GM19238 (cell line): Measurements from ENCODE around the gene ME3.

Experiments used
- DNase-seq: peaks from one replicate; pipeline ENCODE4 v3.0.0; 2011; ENCODE audit warnings: low spot score; ENCODE audit not compliant: insufficient read length

ME3 gene

DNA sequence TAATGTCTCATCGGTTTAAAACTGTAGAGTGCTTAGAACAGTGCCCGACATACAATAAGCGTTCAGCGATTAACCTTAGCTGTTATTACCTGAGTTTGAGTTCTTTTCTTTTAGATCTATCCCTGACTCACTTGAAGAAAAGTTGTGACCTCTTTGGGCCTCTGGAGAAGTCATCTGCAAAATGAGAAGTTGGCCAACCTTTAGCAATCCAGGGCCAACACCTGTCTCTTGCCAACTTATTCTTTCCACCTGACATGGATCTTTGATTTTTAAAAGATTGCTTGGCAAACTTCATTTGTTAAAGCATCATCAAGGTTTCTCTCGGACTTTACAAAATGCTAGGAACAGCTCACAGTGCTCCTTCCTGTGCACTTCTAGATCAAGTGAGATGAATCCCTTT is 208.5 kb downstream of the ME3 start:
- DNase-seq = no peak

DNA sequence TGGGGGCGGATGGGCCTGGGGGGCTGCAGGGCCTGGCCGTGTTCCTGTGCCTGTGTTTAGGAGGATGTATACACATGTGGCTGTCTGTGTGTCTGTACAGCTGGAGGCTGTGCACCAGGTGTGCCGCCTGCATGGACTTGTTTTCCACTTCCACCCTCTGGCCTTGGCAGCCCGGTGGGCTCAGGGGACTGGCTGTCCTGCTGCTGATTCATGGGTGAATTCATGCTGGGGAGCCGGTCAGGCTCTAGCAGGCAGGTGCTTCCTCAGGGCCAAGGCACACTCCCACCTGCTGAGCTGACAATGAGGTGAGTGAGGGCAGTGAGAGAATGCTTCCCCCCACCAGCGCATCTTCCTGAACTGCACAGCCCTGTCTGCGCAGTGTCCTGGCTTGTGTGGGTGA is 209.3 kb downstream of the ME3 start:
- no peak for DNase-seq

DNA sequence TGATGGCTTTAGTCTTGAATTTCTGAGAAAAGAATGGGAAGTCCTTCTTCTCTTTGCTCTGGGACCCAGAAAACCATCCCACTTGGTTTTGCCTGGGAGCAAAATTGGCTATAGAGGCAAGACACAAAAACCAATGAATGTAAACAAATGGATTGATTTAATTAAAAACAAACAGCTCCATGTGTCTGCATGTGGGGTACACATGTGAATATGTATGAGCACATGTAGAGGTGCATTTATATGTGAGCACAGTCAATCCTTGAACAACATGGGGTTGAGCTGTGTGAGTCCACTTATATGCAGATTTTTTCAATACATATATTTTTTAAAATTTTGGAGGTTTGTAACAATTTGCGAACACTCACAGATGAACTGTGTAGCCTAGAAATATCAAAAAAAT is 210.5 kb downstream of the ME3 start:
- no peak for DNase-seq

DNA sequence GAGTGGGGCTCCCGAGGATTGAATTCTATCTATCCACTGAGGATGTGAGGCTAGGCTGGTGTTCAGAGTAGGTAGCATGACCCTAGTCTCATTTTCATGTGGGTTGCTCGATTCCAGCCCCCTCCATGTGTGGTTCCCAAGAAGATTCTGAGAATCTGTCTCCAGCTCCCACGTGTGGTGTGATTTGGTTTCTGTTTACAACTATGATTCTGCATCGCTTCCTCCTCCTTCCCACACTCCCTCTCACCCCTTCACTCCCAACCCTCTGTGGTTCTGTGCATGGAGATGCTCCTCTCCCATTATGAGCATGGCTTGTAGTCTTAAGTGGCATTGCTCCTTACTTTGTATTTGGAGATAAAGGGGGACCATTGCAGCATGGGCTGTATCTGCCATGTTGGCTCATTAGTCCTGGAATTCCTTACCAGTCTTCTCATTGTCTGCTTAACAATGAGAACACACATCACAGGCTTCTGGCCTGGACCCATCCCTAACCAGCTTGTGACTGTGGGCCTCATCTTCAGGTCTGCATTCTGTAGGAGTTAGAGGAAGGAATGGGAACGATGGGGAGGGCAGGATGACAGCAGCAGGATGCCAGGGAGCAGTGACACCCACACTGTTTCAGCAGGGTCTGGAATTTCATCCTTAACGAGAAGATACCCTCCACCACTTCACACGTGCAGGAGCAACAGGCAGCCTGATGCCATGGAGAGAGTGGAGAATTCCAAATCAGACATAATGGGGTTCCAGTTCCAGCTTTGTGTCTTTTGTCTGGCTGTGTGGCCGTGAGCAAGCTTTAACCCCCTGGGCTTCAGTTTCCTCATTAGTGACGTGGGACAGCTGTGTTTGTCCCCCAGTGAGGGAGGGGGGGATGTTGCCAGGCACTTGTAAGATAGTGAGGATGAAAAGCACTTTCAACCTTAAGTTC is 211.7 kb downstream of the ME3 start:
- no peak for DNase-seq

DNA sequence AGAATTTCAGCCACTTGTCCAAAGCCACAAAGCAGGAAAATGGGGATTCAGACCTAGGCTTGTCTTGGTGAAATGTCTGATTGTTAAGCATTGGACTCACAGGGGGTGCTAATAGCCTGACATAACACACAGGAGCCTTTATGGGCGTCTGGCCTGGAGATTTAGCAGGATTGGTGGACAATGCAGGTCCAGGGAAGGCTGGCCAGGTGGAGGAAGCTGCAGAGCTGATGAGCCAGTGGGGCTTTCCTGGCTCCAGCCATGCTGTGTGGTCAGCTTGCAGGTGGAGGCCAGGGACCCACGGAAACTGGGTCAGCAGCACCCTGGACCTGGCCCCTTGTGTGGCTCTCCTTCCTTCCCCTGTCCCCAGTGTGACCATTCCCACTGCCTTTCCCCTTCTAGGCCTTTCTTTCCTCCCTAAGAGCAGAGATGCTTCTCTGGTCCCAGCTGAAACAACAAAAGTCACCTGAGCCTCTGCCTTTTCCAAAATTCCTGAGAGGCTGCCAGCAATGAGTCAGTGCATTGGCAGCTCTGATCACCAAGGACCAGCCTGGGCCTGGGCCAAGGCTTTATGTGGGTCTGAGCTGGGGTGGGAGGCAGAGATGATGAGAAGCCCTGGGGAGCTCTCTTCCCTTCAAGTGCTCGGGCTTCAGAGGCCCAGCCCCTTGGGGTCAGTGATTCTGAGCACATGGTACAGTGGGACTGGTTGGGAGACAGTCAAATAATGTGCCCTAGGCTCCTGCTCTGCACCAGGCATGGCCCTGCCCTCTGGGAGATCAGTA is 212.5 kb downstream of the ME3 start:
- DNase-seq = no peak

DNA sequence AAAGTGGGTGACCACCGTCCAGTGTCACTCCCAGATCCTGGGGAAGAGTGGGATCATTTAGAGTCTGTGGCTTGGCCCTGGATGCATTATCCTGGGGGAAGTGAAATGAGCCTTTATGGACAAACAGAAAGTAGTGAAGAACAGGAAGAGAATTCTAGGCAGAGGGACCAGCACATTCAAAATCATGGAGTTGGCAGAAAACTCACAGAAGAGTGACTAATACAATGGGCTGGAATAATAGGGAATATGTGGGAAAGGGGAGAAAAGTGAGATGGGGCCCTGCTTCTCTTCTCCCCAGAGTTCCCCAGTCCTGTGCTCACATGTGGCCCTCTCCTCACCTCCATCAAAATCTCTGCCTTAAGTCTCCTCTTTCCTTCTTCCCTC is 213.4 kb downstream of the ME3 start:
- no peak for DNase-seq

DNA sequence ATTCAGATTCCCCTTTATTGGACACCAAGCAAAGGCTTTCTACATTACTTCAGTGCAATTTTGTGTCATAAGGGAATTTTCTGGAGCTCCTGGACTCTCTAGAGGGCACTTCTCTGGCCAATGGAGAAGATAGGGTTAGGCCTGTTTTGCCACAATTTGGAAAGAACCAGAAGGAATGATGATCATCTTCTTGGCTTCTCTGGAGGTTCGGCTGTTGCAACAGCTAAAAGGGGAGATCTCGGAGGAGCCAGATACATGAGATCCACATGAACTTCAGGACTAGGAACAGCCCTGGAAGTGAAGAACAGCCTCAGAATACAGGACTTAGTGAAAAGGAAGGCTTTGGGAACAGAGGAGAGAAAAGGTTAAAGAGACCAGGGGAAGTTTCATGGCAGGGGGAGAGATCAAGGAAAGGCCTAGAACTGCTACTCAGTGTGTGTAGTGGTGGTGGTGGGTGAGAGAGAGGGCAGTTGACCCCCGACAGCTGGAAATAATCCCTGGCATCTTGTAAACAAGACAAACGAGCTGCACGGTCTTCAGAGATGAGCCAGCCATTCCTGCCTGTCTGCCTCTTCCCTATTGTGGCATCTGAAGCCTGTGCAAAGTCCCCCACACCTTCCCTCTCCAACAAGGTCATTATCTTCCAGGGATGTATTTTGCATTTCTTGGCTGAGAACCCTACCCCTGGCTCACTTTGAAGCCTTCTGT is 214.0 kb downstream of the ME3 start:
- no peak for DNase-seq

DNA sequence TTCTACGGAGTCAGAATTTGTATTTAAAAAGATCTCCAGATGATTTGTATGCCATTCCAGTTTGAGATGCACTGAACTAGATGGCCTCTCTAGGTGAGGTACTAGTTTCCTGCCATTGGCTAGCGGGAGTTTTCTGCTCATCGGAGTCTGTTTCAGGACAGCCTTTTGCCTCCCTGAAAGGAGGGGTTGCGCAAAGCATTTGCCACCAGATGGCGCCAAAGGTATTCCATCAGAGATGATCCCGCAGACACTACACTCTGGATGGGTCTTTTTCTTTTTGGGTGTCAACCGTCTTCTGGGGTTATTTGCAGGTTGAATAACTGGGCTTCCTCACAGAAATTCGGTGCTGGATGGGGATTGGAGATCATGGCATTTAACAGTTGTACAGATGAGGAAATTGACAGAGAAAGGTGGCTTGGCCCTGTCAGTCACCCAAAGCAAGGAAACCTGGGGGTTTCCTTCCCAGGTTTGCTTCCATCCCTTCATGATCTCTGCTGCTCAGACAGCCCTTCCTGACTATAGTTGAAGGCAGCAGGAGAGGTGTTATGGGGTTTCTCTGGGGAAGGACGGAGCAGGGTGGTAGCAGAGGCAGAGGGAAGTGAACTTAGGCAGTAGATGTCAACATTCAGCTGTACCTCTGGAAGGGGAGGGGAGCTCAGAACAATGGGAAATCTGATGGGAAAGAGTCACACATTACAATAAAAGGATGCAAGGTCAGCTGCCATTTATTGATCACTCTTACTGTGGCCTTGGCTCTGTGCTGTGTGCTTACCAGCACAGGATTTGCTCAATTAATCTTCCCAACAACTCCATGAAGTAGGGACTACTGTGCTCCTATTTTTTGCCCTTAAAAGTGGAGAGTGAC is 216.1 kb downstream of the ME3 start:
- DNase-seq = peak; percentile 58

DNA sequence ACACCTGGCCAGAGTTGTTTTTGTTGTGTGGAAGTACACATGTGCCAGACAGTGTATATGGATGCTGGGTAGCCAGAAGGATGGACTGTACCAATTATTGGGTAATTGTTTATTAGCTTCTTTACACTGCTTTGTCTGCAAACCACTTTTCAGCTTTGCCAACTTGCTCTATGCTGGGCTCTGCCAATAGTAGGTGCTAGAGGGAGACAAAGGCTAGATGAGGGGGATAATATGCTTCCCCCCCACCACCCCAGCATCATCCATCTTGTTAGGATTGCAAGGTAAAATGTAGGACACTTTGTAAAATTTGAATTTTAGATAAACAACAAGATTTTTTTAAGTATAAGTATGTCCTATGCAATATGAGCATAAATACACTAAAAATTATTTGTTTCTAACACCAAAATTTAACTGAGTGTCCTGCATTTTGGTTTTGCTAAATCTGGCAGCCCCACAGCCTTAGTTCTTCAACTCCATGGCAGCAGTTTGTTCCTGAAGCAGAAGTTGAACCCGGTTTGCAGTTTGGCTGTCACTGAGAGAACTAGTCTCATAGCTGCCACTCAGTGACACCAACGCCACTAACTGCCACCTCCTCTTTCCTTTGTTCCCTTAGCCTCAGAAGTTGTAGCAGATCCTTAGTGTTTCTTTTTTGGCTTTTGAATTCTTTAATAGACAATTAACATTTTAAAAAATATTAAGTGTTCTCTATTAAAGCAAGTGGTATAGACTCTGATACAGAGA is 219.0 kb downstream of the ME3 start:
- DNase-seq = no peak

DNA sequence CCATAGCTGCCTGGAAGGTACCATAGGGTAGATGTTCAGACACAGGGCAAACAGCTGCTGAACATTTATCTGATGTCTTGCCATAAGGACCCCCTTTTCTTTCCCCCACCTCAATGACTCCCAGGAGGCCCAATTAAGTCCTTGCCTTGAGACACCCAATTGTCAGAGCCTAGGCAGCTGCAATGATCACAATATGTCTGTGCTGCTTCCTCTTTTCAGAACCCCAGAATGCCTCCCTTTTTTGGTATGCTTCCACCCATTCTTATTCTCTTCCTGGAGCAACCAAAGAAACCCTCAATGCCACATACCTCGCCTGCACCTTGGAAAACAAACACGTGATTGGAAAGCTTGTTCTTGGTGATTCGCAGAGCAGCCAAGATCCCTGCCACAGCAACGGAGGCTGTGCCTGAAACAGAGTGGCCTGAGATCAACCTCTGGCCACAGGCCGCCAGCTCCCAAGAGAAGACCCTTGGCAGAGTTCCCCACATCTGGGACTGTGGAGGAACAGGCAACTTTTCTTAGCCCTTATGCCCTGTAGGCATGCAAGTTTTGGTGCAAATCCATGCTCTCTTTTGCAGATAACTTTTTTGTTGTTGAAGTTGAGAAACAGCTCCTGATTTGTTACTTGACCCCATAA is 222.3 kb downstream of the ME3 start:
- DNase-seq = no peak

DNA sequence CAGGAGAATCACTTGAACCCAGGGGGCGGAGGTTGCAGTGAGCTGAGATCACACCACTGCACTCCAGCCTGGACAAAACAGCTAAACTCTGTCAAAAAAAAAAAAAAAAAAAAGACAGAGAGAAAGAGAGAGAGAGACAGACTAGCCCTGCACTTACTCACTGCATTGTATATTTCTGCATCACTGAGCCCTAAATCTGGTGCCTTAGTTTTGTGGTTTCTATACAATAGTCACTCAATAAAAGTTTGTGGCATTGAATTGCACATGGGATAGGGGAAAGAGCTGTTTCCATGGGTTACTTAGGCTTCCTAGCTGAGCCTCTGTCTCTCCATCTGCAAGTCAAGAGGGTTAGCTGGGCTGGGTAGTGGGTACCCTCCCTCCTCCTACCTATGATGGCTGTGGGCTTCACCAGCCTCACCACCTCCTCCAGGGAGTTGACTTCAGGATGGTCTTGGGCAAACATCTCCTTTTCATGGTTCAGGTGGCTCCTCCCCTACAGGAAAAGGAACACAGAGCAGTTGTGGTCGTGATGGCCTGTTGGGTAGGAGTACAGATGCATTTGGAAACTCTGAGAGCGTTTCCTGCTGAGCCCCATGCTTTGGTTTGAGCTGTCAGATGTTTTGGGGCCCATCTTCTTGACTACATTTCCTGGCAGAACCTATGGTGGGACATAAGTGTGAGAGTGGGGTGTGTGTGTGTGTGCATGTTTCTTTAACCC is 224.5 kb downstream of the ME3 start:
- no peak for DNase-seq

DNA sequence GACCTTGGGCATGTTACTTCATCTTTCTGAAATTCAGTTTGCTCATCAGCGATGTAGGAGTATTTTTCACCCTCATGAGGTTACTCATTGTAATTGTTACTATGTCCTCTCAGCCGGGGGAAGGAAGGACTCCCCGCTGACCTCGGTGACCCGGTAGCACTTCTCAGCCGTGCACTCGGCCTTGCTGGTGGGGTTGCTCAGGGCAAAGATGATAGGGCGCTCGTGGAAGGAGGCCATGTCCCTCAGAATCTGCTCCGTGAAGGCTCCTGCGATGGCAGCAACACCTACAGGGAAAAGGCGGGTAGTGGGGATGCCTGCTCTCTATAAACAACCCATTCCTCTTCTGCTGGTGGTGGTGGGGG is 225.5 kb downstream of the ME3 start:
- no peak for DNase-seq

DNA sequence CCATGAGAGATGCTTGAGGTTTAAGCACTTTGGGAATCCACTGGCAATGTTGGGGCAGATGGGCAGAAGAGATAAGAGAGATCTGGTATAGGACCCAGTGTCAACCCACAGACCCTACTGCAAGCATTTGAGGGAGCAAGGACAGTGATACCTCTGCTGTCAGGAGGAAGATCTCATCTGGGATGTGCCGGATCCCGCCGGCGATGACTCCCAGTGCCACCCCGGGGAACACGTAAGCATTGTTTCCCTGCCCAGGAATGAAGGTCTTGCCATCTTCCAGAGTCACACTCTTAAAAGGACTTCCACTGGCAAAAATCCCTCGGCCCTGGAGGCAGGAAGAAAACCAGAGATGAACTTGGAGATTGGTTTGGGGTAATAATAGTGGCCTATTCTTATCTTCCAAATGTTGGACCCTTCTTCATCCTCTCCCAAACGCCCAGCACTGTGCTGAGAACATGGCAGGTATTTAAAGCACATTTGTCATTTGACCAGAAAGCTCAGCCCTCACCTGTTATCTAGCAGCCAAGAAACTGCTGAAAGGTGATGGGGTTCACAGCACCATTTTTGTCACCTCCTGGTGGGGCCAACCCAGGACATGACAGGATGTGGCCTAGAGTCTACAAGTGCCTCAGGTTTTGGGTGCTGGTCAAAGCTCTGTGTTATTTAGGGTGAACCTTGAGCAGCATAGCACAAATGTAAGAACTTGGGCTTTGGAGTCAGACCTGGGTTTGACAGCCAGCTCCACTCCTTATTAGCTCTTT is 226.1 kb downstream of the ME3 start:
- no peak for DNase-seq

DNA sequence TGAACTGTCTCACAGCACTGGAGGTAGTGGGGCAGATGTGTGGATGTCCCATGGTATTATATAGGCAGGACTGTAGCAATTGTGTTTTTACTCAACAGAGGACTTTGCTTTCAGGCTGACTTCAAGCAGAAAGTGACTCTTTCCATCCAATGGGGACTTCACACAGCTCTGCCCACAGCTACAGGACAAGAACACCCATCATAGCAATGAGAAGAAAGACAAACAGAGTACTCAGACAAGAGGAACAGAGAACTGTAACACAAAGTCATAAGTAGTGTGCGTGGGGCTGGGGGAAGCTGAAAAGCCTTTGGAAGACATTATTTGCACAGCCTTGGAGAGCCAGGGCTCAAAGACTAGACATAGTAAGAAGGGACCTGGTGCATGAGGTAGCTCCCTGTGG is 227.4 kb downstream of the ME3 start:
- no peak for DNase-seq

DNA sequence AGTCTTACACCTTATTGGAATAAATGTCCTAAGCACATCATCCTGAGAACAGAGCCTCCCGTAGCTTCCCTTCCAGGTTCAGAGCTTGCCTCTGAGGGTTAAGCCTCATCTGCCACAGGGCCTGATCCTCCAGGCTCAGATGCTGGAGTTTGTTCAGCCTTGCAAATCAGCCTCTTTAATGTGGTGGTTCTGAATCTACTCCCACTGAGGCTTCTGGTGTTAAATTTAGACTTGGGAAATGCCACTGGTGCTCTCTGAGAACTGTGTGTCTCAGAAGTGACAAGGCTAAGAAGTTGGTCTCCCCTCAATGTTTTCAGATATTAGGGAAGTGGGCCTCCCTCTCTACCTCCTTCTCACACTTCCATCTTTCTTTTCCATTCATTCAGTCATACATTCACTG is 229.0 kb downstream of the ME3 start:
- no peak for DNase-seq

DNA sequence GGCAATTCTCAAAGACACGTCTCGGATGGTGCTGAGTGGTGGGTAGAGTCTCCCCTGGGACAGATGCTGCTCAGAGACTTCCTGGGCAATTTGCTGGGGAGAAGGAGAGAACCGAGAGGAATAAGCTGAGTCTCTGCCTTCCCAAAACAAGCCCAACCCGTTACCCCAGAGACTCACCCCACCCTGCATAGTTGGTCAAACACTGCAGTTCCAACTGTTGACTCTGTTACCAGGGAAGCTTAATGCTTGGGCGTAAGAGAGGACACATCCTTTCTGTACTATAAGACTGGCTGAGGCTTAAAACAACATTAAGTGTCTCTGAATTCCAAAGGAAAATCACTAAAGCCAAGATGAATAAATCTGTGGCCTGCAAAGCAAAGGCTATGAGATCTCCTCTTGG is 229.6 kb downstream of the ME3 start:
- no peak for DNase-seq

DNA sequence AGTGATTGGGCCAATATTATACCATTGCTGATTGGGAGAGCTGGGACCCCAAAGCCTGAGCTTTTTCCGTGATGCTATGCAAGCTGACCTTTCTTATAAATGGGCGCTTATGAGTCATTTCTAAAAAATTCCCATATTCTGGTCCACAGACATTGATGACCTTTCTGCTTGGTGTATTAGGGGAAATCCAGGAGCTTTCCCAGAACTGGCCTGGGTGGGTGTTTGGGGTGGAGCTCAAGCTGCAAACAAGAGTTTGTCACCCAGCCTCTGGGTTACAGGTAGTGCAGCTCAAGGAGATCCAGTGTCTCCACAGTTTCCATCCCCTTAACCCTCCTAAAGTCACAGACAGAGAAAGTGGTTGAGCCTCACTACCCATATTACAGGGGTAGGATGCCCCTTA is 230.0 kb downstream of the ME3 start:
- DNase-seq = no peak

DNA sequence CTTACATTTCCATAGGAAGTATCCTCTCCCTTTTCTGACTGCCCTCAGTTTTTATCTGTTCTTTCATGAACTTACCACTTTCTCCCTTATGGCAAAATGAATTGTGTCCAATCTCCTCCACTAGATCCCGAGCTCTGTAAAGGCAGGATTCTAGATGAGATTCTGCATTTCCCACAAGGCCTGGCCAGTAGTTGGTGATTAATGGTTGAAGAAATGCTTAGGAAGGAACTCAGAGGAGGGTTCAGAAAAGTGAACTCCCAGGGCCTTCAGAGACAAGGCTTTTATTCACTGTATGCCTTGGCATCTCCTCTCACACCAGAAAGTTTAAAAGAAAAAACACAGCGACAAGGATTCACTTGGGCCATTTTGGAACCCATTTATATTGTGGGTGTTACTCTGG is 231.6 kb downstream of the ME3 start:
- no peak for DNase-seq

DNA sequence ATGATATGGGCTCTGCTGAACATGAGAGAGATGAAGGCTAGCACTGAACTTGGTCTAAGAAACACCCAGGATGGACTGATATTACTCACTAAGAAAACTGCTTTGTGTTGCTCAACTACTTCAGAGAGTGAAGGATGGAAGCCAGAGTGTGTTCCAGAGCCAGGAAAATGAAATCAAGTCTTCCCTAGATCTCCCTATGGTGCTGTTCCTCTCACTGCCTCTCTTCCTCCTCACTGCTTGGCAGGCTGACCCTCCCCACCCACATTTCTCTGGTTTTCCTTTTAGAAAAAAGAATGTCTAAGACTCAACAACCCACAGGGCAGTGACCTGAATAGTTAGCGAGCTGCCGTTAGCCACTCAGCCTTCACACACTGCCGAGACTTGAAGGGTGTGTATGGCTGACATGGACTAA is 232.1 kb downstream of the ME3 start:
- no peak for DNase-seq
